Stomach (tissue), 4 donors: ENCODE measurements around the gene SMAD9.

Source experiments
- CTCF ChIP-seq, 7 experiments: fragments of 450-650 bp in 4 of 7; fragments of 200-600 bp in 3 of 7; sonication (generic) in 3 of 7; IDR thresholded peaks; one replicate each; pipeline ENCODE4 v1.5.1; 2016 to 2019; ENCODE audit warnings: antibody characterized with exemption in 7 of 7, control low read depth in 2 of 7, mild to moderate bottlenecking in 1 of 7
- EP300 ChIP-seq: sonication (generic); formaldehyde crosslinking; IDR thresholded peaks from one replicate; pipeline ENCODE4 v1.6.1; 2017; ENCODE audit warnings: antibody characterized with exemption
- POLR2A ChIP-seq, 4 donors: fragments of 450-650 bp; IDR thresholded peaks; one replicate each; pipeline ENCODE4 v1.6.1; 2016; ENCODE audit warnings: antibody characterized with exemption in 4 of 4, control low read depth in 2 of 4, mild to moderate bottlenecking in 1 of 4, moderate library complexity in 1 of 4
- POLR2AphosphoS5 ChIP-seq, 3 donors: sonication (generic); formaldehyde crosslinking; IDR thresholded peaks; one replicate each; pipeline ENCODE4 v1.6.1; 2016; ENCODE audit warnings: antibody characterized with exemption in 3 of 3

DNA sequence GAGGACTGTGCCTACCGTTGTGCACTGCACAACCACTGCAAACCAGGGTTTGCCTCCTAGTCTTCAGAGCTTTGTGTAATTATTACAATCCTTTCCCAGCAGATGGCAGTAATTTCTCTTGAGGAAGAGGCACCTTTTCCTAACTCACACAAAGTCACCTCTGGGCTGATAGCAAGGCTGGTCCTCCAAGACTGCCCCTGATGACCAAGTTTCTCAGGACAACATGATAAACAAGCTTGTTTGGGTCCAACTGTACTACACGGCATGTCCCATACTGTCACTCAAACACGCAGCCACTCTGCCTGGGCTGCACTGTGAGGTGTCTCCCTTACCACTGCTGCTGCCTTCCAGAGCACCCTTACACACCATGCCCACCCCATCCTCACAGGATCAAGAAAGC lies 61.7 kb downstream of the SMAD9 start:
- TF ChIP-seq CTCF (IDR thresholded peaks at IDR 0.05): peak in 5 of 7 experiments; percentile 18 to 53 (median 36)
- TF ChIP-seq POLR2A (IDR thresholded peaks at IDR 0.05): no peak
- TF ChIP-seq EP300: no peak
- no peak for TF ChIP-seq POLR2AphosphoS5 (IDR thresholded peaks at IDR 0.05)
